AG04449 (cell line): ENCODE measurements around the gene MMEL1.

Experiments
- CTCF ChIA-PET: fragments of 350-600 bp; formaldehyde crosslinking; extraction: SDS; loops from one replicate; lab custom pipeline; 2021; ENCODE audit warnings: antibody characterized with exemption; lab: Yijun Ruan, JAX
- POLR2A ChIA-PET: fragments of 400-600, 350-600 bp; formaldehyde crosslinking; extraction: SDS; loops from one replicate; lab custom pipeline; 2020; ENCODE audit warnings: antibody characterized with exemption, inconsistent platforms; lab: Yijun Ruan, JAX
- DNase-seq: peaks from one replicate; pipeline ENCODE4 v3.0.0-alpha.2; 2010; ENCODE audit warnings: low read depth, low spot score
- H3K4me3 ChIP-seq: 2 replicates; pipeline ENCODE4 v1.5.1; 2011; ENCODE audit warnings: low read depth, mild to moderate bottlenecking, control low read depth, low read length
- CTCF ChIP-seq: IDR thresholded peaks from one replicate; pipeline ENCODE4 v1.5.1; 2011; ENCODE audit warnings: mild to moderate bottlenecking, moderate library complexity, low read length, control low read depth, inconsistent platforms; ENCODE audit not compliant: insufficient read depth; ENCODE audit errors: missing control alignments

MMEL1 gene

GRCh38 chr1:2650967-2651645, 18.3 kb upstream of the MMEL1 start:
- ChIA-PET CTCF (no interaction called here), POLR2A (no interaction called here)
- TF ChIP-seq CTCF, result no peak
- H3K4me3 ChIP-seq, result no peak overlapping the region
- DNase-seq, result no peak

GRCh38 chr1:2646837-2647236, 14.0 kb upstream of the MMEL1 start:
- TF ChIP-seq CTCF, result no peak
- no peak overlapping the region for H3K4me3 ChIP-seq
- ChIA-PET CTCF (no interaction called here), POLR2A (no interaction called here)
- no peak for DNase-seq

- no peak overlapping the region for H3K4me3 ChIP-seq
- TF ChIP-seq CTCF, result no peak
- ChIA-PET CTCF (no interaction called here), POLR2A (no interaction called here)
- DNase-seq, result no peak
Observed at GRCh38 chr1:2645776-2646175, 13.0 kb upstream of the MMEL1 start.

- TF ChIP-seq CTCF, result no peak
- DNase-seq, result no peak
- POLR2A ChIA-PET, result no interaction called here
- no peak overlapping the region for H3K4me3 ChIP-seq
- CTCF ChIA-PET, result no interaction called here
Observed at GRCh38 chr1:2645143-2645542, 12.3 kb upstream of the MMEL1 start.

- DNase-seq, result no peak
- POLR2A ChIA-PET, result no interaction called here
- H3K4me3 ChIP-seq, result no peak overlapping the region
- CTCF ChIA-PET, result no interaction called here
- no peak for TF ChIP-seq CTCF
Observed at GRCh38 chr1:2644591-2645101, 11.8 kb upstream of the MMEL1 start.

DNA sequence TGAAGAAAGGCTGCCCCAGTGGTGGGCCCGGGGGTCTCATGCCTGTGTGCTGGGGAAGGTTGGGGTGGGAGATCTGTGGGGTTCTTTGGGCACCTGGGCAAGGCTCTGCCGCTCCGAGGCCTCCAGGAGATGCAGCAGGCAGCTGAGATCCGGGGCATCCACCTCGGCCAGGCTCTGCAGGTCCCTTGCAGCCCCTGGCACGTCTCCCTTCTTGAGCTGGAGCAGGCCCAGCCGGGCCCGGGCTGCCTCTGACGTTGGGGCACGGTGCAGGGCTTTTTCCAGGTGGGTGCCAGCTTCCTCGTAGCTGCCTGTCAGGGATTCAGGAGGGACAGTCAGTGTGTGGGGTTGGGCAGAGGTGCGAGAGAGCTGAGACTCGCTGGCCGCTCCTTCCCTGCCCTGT, 11.4 kb upstream of the MMEL1 start:
- POLR2A ChIA-PET, result no interaction called here
- TF ChIP-seq CTCF, result no peak
- no peak overlapping the region for H3K4me3 ChIP-seq
- CTCF ChIA-PET, result no interaction called here
- no peak for DNase-seq
